AG04450 (cell line): Measurements from ENCODE around the gene NHERF1. TPM values are rescaled to one million over a fixed set of nuclear protein-coding genes. Genes with fewer than 3 reads are reported as not detected.

Source experiments
- CTCF ChIA-PET: fragments of 300-600, 350-600 bp; formaldehyde crosslinking; extraction: SDS; loops from one replicate; lab custom pipeline; 2022; ENCODE audit warnings: antibody characterized with exemption, inconsistent platforms; lab: Charles Lee
- POLR2A ChIA-PET: fragments of 350-600 bp; formaldehyde crosslinking; extraction: SDS; loops from one replicate; lab custom pipeline; 2021; ENCODE audit warnings: antibody characterized with exemption, inconsistent platforms; lab: Yijun Ruan, JAX
- DNase-seq: peaks from one replicate; pipeline ENCODE4 v3.0.0-alpha.2; 2011; ENCODE audit warnings: low read depth, low spot score
- H3K27ac ChIP-seq: one replicate; pipeline ENCODE4 v1.5.1; 2012; ENCODE audit warnings: low read depth, low read length, control low read depth
- H3K27me3 ChIP-seq: one replicate; pipeline ENCODE4 v1.6.0; 2012; ENCODE audit warnings: low read length; ENCODE audit not compliant: control insufficient read depth, insufficient read depth
- H3K4me3 ChIP-seq: 2 replicates; pipeline ENCODE4 v1.5.1; 2011; ENCODE audit warnings: mild to moderate bottlenecking, low read depth, low read length, control low read depth
- H3K9me3 ChIP-seq: 2 replicates; pipeline ENCODE4 v1.5.1; 2012; ENCODE audit warnings: low read length; ENCODE audit not compliant: control insufficient read depth, insufficient read depth
- polyA plus RNA-seq: library from polyadenylated mRNA; depleted of rRNA; stranded (reverse); fragments of >200 nt; gene quantifications from 2 replicates; pipeline ENCODE4 v1.2.3, GENCODE V29; 2011; rRNA removed
- TF ChIP-seq, protein P1 (sequence below): IDR thresholded peaks from 2 replicates; pipeline ENCODE4 v1.5.1; 2011; ENCODE audit warnings: low read depth, low read length, control low read depth, inconsistent platforms

The NHERF1 gene
- polyA plus RNA-seq, 1 experiment: 10.5 TPM

DNA sequence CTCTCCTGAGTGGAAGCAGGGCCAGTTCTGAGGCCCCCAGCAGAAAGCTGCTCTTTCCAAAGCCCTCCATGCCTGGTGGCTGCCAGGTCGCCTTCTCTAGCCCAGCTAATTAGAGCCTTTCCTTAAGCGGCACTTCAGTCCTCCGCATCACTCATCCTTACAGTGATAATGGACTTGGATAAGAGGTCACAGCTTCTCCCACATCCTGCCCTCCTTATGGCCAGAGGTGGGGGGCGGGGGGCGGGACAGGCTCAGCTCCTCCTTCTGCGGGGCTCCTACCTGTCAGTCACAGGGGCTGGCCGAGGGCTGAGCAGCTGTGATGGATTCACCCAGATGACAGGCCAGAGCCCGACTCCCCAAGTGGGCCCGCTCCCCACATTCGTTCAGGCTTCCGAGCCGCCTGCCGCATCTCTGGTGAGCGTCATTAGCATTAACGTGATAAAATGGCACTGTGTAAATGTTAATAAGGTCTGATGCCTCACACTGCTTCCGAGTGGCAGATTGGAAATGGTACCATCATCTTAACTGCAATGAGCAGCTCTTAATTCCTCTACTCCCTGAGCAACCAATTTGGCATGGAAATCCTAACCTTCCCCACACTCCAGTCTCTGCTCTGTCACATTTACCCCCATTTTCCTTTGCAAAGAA, 70.0 kb downstream of the NHERF1 start:
- TF ChIP-seq, protein P1, sequence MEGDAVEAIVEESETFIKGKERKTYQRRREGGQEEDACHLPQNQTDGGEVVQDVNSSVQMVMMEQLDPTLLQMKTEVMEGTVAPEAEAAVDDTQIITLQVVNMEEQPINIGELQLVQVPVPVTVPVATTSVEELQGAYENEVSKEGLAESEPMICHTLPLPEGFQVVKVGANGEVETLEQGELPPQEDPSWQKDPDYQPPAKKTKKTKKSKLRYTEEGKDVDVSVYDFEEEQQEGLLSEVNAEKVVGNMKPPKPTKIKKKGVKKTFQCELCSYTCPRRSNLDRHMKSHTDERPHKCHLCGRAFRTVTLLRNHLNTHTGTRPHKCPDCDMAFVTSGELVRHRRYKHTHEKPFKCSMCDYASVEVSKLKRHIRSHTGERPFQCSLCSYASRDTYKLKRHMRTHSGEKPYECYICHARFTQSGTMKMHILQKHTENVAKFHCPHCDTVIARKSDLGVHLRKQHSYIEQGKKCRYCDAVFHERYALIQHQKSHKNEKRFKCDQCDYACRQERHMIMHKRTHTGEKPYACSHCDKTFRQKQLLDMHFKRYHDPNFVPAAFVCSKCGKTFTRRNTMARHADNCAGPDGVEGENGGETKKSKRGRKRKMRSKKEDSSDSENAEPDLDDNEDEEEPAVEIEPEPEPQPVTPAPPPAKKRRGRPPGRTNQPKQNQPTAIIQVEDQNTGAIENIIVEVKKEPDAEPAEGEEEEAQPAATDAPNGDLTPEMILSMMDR: no peak
- ChIA-PET CTCF (interaction anchor here (1.2 kb wide), 1 partner anchor 27 kb away, joined by 3 read pairs; no protein-coding TSS in a partner anchor), POLR2A (no interaction called here)
- Histone ChIP-seq H3K27me3 (no peaks in the 10 kb centered on the region), H3K9me3 (no peaks in the 10 kb centered on the region), H3K27ac (no peak overlapping the region), H3K4me3 (no peak overlapping the region)
- no peak for DNase-seq

Other genes starting within 250 kb of the NHERF1 start
- not detected in 2 replicates for gene CD300LB, start 217.2 kb upstream of the NHERF1 start, polyA plus RNA-seq
- gene CD300C, start 202.5 kb upstream of the NHERF1 start, polyA plus RNA-seq: not detected in 2 replicates
- not detected in 2 replicates for gene CD300H, start 181.1 kb upstream of the NHERF1 start, polyA plus RNA-seq
- gene CD300LD, start 156.3 kb upstream of the NHERF1 start, polyA plus RNA-seq: not detected in 2 replicates
- not detected in 2 replicates for gene CD300E, start 124.9 kb upstream of the NHERF1 start, polyA plus RNA-seq
- not detected in 2 replicates for gene CD300LF, start 35.7 kb upstream of the NHERF1 start, polyA plus RNA-seq
- gene RAB37, start 11.4 kb upstream of the NHERF1 start, polyA plus RNA-seq: 0.16 and 0.21 TPM in 2 replicates
- gene NAT9, start 27.7 kb downstream of the NHERF1 start, polyA plus RNA-seq: 33.6 and 37.3 TPM in 2 replicates
- gene GRIN2C, start 111.3 kb downstream of the NHERF1 start, polyA plus RNA-seq: 0.01 TPM in 1 of 2 replicates, not detected in the other
- gene FDXR, start 124.4 kb downstream of the NHERF1 start, polyA plus RNA-seq: 23.0 and 32.7 TPM in 2 replicates
- not detected in 2 replicates for gene FADS6, start 145.0 kb downstream of the NHERF1 start, polyA plus RNA-seq
- not detected in 2 replicates for gene USH1G, start 174.6 kb downstream of the NHERF1 start, polyA plus RNA-seq
- not detected in 2 replicates for gene OTOP2, start 175.6 kb downstream of the NHERF1 start, polyA plus RNA-seq
- gene OTOP3, start 187.3 kb downstream of the NHERF1 start, polyA plus RNA-seq: not detected in 2 replicates
- 1.4 and 1.8 TPM in 2 replicates for gene HID1, start 224.1 kb downstream of the NHERF1 start, polyA plus RNA-seq
- 8.4 and 11.4 TPM in 2 replicates for gene CDR2L, start 239.0 kb downstream of the NHERF1 start, polyA plus RNA-seq